ENCODE measurements around the gene COMMD7.

The COMMD7 gene

GRCh38 chr20:32678948-32679347, 64.3 kb downstream of the COMMD7 start:
- no peak for TF ChIP-seq TOX (CRISPR knock-in tag; IDR thresholded peaks at IDR 0.05; ENCODE audit: borderline replicate concordance)
- no peak for TF ChIP-seq POU6F1 (CRISPR knock-in tag; IDR thresholded peaks at IDR 0.05; ENCODE audit: borderline replicate concordance, low read depth)
- no peak for TF ChIP-seq ZNF8 (CRISPR knock-in tag; IDR thresholded peaks at IDR 0.05)
- no peak for TF ChIP-seq SNAI2 (CRISPR knock-in tag; IDR thresholded peaks at IDR 0.05)
- TF ChIP-seq GLIS3 (CRISPR knock-in tag; IDR thresholded peaks at IDR 0.05) = no peak
- no peak for TF ChIP-seq ARNTL (CRISPR knock-in tag; IDR thresholded peaks at IDR 0.05; ENCODE audit: borderline replicate concordance, low read depth)
- no peak for TF ChIP-seq ISL1 (CRISPR knock-in tag; IDR thresholded peaks at IDR 0.05)
- no peak for TF ChIP-seq CSRNP3 (CRISPR knock-in tag; IDR thresholded peaks at IDR 0.05)
- TF ChIP-seq ZC3H10 (CRISPR knock-in tag; IDR thresholded peaks at IDR 0.05) = no peak
- no peak for TF ChIP-seq CSDC2 (CRISPR knock-in tag; IDR thresholded peaks at IDR 0.05)
- TF ChIP-seq ZNF70 (CRISPR knock-in tag; IDR thresholded peaks at IDR 0.05) = no peak
- TF ChIP-seq CREB5 (CRISPR knock-in tag; IDR thresholded peaks at IDR 0.05; ENCODE audit: low read depth) = no peak
- TF ChIP-seq OSR1 (CRISPR knock-in tag; IDR thresholded peaks at IDR 0.05) = no peak
- TF ChIP-seq TCF4 (CRISPR knock-in tag; IDR thresholded peaks at IDR 0.05; ENCODE audit: borderline replicate concordance) = no peak
- no peak for TF ChIP-seq ZNF565 (CRISPR knock-in tag; conservative IDR thresholded peaks at IDR 0.05; ENCODE audit: low read depth)
- no peak for TF ChIP-seq PPARA (CRISPR knock-in tag; IDR thresholded peaks at IDR 0.05; ENCODE audit: borderline replicate concordance)
- TF ChIP-seq BACH2 (CRISPR knock-in tag; IDR thresholded peaks at IDR 0.05; ENCODE audit: borderline replicate concordance) = no peak
- no peak for TF ChIP-seq RARB (CRISPR knock-in tag; IDR thresholded peaks at IDR 0.05)
- no peak for TF ChIP-seq TSHZ2 (CRISPR knock-in tag; IDR thresholded peaks at IDR 0.05)
- ATAC-seq = no peak

GRCh38 chr20:32675223-32675975, 67.9 kb downstream of the COMMD7 start:
- TF ChIP-seq ZFP30 (CRISPR knock-in tag; IDR thresholded peaks at IDR 0.05) = no peak
- no peak for TF ChIP-seq SNAI2 (CRISPR knock-in tag; IDR thresholded peaks at IDR 0.05)
- ATAC-seq = no peak

GRCh38 chr20:32674362-32674789, 68.9 kb downstream of the COMMD7 start:
- no peak for TF ChIP-seq ZNF70 (CRISPR knock-in tag; IDR thresholded peaks at IDR 0.05)
- TF ChIP-seq RARB (CRISPR knock-in tag; IDR thresholded peaks at IDR 0.05) = no peak
- TF ChIP-seq CREB5 (CRISPR knock-in tag; IDR thresholded peaks at IDR 0.05; ENCODE audit: low read depth) = no peak
- no peak for TF ChIP-seq PATZ1 (CRISPR knock-in tag; IDR thresholded peaks at IDR 0.05; ENCODE audit: borderline replicate concordance)
- TF ChIP-seq ZFP3 (CRISPR knock-in tag; IDR thresholded peaks at IDR 0.05) = no peak
- TF ChIP-seq TOX (CRISPR knock-in tag; IDR thresholded peaks at IDR 0.05; ENCODE audit: borderline replicate concordance) = no peak
- TF ChIP-seq ESRRG (CRISPR knock-in tag; IDR thresholded peaks at IDR 0.05) = no peak
- TF ChIP-seq BACH2 (CRISPR knock-in tag; IDR thresholded peaks at IDR 0.05; ENCODE audit: borderline replicate concordance) = no peak
- TF ChIP-seq ZC3H10 (CRISPR knock-in tag; IDR thresholded peaks at IDR 0.05) = no peak
- no peak for TF ChIP-seq TCF4 (CRISPR knock-in tag; IDR thresholded peaks at IDR 0.05; ENCODE audit: borderline replicate concordance)
- no peak for TF ChIP-seq CSDC2 (CRISPR knock-in tag; IDR thresholded peaks at IDR 0.05)
- TF ChIP-seq POU6F1 (CRISPR knock-in tag; IDR thresholded peaks at IDR 0.05; ENCODE audit: borderline replicate concordance, low read depth) = no peak
- no peak for TF ChIP-seq ZNF8 (CRISPR knock-in tag; IDR thresholded peaks at IDR 0.05)
- no peak for TF ChIP-seq CSRNP3 (CRISPR knock-in tag; IDR thresholded peaks at IDR 0.05)
- peak; percentile 89 for ATAC-seq

Data from SK-N-SH treated with all-trans-retinoic acid at 6 μM for 48 hours (cell line).